ENCODE data around the gene ACTN1.
"Not testable (repeated sequence)": the region's sequence is repeated elsewhere in the genome, so short reads cannot be mapped to it uniquely, and the experiment has no call there.

Gene ACTN1

DNA sequence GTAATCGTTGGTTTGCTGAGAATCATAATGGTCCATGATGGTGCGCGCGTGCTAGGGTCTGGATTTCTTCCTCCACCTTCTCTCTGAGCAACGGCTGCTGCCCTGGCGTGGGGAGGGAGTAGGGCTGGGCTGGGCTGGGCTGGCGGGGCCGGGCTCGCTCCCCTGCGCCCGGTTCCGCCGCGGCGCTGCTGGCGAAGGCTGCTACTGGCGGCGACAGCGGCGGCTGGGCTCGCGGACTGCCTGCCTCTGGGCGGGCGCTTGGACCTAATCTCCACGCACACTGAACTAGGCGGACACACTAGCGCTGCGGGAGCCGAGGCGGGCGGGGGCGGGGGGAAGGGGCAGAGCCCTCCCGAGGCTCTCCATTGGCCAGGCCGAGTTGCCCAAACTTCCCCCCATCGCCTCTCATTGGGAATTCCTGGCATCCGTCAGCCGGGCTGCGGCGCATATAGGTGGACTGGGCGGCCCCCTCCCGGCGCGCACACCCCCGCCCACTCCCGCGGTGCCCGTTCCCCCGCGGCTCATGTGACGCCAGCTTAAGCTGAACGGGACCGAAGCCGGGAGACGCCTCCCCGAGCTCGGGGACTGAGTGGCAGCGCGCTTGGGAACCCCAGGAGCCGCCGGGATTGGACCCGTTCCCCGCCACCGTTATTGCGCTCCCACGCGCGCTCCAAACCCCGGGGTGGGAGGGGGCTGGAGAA, at the start of gene ACTN1:
Gene ACTN1, minus strand, starts transcription at position 282 of the 701 bp plus-strand sequence. Its CDS starts 246 bp downstream, at position 36.
- peak in 1 of 2 donors; percentile 49 for DNase-seq (ENCODE audit: low read depth in 1 of 2, low spot score in 1 of 2)

DNA sequence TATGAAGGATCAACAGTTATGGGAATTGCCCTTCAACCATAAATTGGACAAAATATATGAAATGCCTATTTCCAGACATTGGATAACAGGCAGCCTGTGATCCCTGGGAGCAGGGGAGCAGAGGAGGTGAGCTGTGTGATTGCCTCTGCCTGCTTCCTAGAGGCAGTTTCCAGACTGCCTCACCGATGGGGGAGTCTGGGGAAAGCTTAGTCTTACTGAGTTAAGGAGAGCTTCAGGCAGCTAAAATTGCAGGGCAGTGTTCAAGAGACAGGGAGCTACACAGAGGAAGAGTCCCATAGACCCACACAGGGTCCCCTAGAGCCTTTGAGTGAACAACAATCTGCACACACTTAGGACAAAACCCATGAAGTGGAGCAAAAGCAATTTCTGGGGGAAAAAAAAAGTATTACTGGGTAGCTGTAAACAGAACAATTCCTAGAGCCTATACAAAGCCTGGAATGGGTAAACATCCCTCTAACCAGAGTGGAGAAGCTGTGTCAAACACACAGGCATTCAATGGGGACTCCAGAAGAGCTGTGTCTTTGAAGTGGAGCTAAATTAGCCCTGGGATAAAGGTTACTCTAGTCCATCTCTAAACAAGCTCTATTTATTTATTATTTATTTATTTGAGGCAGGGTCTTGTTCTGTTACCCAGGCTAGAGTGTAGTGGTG, 48.3 kb upstream of the ACTN1 start:
- no peak for DNase-seq (ENCODE audit: low read depth in 1 of 2, low spot score in 1 of 2)

DNA sequence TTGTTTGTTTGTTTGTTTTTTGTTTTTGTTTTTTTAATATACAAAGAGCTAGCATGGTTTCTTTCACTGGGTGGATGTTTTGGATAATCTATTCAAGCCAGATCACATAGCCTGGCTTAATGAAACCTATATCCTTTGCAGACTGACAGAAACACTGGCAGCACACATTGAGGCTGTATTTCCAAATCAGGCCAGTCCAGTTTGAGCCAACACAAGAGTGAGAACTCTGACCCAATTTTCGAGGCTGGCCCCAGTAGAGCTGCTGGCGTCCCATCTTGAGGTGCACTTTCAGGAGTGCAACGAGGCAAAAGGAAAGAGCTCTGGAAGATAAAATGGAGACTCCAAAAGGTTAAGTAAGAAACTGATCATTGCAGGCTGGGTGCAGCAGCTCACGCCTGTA, 43.9 kb upstream of the ACTN1 start:
- DNase-seq (ENCODE audit: low read depth in 1 of 2, low spot score in 1 of 2) = no peak

DNA sequence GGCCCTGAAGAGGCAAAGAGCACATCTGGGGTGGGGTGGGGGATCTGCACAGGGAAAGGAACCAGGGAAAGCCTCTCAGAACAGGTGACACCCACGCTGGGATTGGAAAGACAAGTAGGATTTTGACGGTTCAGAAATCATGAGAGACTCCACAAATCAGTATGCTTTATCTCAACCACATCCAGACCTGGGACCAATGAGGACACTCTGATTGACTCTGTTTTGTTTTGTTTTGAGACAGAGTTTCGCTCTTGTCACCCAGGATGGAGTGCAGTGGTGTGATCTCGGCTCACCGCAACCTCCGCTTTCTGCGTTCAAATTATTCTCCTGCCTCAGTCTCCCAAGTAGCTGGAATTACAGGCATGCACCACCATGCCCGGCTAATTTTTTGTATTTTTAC, 43.0 kb upstream of the ACTN1 start:
- not testable (repeated sequence) for DNase-seq (ENCODE audit: low read depth in 1 of 2, low spot score in 1 of 2)

DNA sequence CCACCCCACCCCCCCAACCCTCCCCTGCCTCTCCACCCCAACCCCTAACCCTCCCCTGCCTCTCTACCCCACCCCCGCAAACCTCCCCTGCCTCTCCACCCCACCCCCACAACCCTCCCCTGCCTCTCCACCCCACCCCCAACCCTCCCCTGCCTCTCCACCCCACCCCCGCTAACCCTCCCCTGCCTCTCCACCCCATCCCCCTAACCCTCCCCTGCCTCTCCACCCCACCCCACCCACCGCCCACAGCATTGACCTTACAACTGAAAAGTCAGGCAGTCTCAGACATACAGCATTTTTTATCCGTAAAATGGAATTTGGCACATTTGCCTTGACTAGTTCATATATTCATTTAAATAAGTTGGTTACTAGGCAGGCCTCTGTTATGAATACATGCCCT, 38.6 kb upstream of the ACTN1 start:
- no peak for DNase-seq (ENCODE audit: low read depth in 1 of 2, low spot score in 1 of 2)

DNA sequence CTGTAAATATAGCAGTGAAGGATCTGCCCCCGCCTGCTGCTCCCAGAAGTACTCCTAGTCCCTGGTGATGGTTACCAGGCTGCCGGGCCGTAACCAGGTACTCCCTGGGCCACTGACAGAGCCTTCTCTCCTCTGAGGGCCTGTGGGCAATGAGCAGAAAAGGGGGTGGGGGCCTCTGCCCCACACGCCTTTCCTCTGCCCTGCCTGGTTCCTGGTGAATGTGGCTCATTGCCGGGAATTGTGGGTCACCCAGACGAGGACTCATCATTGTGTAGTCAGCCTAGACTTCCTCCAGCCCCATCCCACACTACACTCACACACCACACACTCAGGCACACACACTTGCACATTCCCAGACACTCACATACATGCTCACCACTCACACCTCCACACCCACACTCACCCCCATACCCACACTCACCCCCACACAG, 35.7 kb upstream of the ACTN1 start:
- no peak for DNase-seq (ENCODE audit: low read depth in 1 of 2, low spot score in 1 of 2)

DNA sequence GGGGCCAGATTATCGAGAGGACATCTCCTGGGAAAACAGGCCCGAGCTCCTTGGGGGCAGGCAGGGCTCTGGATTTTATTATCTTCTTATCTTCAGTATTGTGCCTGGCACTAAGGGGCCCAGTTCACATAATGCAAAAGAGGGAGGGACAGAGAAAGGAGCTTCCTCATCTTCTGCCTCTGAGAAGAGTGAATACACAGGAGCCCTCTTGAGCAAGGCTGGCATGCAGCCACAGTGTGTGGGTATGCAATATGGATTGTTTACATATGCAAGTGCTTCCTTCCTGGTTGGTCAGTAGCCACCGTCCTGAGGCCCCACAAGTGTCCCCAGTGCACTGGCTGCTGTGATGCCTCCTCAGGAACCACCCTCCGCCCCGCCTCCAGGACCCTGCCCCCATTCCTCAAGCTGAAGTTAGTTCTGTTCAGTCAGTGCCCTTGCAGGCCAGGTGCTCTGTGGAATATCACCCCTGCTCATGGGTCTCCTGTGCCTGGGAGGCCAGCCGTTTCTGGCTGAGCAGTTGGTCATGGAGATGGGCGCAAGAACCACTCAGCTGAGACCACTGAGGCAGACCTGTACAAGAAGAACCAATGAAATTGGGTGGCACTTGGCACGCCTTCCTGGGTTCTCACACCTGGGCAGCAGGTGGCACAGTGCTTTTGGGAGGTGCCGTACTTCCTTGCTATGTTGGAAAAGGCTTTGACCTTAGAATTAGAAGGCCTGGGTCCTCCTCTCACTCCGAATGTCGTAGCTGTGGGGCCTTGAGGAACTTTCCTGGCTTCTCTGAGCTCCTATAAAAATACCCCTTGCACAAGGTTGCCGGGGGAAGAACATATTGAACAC, 35.1 kb upstream of the ACTN1 start:
- no peak for DNase-seq (ENCODE audit: low read depth in 1 of 2, low spot score in 1 of 2)

DNA sequence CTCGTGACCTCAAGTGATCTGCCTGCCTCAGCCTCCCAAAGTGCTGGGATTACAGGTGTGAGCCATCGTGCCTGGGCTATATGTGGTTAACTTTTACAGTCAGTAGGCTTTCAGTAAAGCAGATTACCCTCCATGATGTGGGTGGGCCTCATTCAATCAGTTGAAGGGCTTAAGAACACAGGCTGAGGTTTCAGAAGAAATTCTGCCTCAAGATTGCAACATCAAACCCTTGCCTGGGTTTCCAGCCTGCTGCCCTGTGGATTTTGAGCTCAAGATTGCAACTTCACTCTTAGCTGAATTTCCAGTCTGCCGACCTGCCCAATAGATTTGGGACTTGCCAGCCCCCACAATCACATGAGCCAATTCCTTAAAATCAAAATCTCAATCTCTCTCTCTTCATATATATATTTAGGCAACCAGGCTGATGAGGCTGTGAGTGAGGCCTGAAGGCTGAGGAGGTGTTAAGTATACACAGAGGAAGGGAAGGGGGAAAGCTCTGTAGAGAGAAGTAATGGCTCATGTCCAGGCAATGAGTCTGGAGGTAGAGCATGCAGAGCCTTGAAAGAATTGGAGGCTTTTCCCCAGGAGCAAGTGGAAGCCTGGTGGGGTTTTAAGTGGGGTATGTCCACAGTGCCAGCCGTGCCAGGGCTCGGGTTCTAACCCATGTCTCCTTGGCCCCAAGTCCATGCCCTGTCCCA, 33.3 kb upstream of the ACTN1 start:
- no peak for DNase-seq (ENCODE audit: low read depth in 1 of 2, low spot score in 1 of 2)

DNA sequence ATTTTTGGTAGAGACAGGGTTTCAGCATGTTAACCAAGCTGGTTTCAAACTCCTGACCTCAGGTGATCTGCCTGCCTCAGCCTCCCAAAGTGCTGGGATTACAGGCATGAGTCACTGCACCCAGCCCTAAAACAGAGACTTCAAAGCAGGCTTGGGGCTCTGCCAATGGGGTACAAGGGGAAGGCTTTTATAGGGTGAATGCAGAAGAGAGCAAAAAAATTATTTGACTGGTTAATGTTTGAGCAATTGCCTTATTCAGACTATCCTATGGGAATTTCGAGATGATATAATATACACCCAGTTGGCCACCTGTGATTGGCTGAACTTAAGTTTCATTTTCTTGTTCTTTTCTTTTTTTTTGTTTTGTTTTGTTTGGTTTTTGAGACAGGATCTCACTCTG, 31.5 kb upstream of the ACTN1 start:
- no peak for DNase-seq (ENCODE audit: low read depth in 1 of 2, low spot score in 1 of 2)

DNA sequence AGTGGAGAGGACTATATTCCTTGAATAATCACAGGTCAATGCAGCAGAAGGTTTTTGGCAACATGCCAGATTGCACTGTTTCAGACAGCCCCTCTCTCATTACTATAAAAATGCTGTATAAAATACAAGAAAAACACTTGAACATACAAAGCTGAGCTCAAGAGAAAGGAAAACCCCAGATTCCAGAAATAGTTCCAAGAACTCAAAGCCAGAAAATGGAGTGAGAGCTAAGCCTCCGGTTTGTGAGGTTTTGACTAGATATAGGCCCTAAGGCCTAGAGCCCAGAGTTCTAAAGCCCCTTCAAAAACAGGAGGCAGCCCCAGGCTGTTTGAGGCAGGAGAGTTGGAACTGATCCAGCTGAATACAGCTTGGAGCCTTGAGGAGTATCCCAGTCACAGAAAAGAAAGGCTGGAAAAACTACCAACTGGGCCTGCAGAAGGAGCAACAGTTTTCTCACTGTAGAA, 29.4 kb upstream of the ACTN1 start:
- no peak for DNase-seq (ENCODE audit: low read depth in 1 of 2, low spot score in 1 of 2)

DNA sequence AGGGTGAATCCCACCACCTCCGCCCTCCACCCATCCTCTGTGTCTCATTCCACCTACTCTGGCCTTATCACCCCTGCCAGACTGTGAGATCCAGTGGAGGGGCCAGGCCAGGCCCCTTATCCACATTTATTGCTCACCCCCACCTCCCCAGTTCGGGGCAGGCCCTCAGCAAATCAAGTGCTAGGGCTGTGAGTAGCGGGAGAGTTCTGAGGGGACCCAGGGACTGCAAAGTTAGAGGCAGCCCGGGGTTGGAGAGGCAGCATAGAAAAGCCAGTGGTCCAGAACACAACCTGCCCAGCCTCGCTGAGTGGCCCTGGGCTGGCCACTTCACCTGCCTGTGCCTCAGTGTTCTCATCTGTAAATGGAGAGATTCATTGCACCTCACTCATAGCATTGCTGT, 27.2 kb upstream of the ACTN1 start:
- DNase-seq (ENCODE audit: low read depth in 1 of 2, low spot score in 1 of 2) = no peak

DNA sequence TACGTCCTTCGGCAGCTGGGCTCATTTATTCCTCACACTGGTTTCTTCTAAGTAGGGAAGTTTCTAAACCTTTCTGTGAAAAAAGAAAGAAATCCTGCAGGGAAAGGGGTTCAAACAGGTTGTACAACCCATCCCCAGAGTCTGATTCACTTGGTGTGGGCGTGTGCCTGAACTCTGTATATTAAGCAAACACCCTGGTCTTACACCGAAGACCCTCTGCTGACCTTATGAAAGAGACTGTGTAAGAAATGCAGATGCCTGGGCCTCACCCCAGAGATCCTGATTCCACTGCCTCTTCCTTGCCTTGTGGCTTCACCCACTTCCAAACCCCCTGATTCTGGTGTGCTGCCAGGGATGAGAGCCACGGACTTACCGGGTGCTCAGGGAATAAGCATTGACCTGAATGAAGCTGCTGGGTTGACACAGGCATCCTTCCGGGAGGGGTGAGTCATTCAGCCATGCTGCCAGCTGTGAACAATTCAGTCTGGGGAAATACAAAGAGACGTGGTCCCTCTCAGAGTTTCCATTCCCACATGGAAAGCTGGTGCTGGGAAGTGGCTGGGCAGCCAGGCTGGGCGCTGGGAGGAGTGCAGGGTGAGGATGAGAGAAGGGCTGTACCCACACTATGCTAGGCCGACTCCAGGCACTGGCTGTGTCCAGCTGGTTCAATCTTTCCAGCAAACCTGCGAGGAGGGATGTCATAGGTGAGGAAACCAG, 26.5 kb upstream of the ACTN1 start:
- no peak for DNase-seq (ENCODE audit: low read depth in 1 of 2, low spot score in 1 of 2)

DNA sequence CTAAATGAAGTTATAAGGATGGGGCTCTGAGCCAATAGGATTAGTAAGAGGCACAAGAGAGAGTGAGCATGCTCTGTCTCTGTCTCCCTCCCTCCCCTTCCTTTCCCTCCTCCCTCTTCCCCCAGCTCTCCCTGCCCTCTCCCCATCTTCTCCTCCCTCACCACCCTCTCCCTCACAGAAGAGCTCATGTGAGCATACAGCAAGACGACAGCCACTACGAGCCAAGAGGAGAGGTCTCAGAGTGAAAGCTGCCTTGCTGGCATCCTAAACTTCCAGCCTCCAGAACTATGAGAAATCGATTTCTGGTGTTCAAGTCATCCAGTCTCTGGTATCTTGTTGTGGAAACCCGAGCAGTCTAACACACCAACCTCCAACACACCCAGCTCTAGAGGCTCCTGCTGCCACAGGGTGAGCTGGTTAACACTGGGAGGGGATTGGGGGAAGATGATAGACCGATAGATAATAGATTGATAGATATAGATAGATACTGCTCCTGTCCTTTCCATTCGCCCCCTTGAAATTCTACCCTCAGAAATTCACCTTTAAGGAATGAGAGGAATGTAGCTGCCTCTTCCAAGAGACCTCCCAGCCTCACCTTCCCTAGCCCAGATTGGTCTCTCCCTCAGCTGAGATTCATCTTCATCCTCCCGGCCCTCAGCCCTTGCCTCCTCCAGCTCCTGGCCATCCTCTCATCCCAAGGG, 25.8 kb upstream of the ACTN1 start:
- DNase-seq (ENCODE audit: low read depth in 1 of 2, low spot score in 1 of 2) = no peak

DNA sequence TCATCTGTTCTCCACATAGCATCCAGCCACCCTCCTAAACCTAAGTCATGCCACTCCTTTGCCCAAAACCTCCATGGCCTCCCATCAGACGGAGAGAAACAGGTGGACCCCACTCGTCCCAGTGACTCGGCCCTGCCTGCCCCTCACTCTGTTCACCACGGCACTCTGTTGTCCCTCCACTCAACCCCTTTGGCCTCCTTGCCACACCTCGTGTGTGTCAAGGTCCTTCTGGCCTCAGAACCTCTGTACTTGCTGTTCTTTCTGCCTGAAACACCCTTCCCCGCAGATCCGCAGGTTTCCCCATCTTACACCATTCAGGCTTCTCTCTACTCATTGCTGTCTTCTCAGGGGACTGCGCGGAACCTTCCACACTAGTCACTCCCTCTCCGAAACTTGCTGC, 24.5 kb upstream of the ACTN1 start:
- no peak for DNase-seq (ENCODE audit: low read depth in 1 of 2, low spot score in 1 of 2)

DNA sequence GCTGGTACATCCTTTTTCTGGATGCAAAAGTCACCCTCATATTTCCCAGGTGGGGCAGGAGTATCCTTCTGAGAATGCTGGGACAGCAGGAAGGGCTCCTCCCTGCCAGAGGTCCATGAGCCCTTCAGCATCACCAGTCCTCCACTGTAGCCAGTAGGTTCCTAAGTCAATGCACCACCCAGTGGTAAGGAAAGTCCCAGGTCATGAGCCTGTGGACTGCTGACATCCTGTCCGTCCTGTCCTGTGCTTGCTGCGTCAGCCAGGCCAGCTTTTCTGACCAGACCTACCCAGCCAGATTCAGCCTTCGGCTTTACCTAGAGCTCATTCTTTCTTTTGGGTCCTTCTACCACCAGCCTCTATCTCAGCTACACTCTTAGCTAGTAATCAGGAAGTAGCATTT, 23.0 kb upstream of the ACTN1 start:
- DNase-seq (ENCODE audit: low read depth in 1 of 2, low spot score in 1 of 2) = no peak

DNA sequence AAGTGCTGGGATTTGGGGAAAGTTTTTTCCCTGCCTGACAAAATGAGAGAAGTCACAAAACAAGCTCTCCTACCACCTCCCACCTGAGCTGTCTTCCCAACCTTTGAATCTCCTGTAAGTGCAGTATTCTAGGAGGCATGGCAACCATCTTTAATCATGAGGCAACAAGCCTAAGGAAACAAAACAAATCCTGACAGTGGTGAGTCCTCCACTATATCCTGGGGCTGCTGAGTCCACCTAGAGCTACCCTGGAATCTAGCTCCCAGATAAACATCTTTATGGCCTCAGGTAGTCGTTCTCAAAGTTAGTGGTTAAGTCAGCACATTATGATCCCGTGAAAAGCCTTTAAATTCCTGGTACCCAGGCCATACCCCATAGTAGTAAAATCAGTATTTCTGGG, 22.3 kb upstream of the ACTN1 start:
- DNase-seq (ENCODE audit: low read depth in 1 of 2, low spot score in 1 of 2) = no peak

DNA sequence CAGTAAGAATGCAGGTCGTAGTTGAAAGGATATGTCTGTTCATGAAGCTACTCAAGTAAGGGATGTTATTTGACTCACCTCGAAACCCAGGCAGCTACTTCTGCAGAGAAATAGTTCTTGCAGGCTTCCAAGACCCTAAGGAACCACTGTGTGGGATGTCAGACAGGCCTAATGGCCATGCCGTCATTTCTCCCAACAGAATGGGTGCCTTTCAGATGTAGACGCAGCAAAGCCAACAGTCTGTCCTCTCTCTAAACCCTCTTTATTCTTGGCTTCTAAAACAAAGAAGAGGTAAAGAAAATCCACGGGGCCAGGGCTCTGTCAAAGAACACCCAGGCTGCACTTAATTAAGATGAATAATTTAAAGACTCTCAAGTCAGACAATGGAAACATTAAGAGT, 19.0 kb upstream of the ACTN1 start:
- no peak for DNase-seq (ENCODE audit: low read depth in 1 of 2, low spot score in 1 of 2)

DNA sequence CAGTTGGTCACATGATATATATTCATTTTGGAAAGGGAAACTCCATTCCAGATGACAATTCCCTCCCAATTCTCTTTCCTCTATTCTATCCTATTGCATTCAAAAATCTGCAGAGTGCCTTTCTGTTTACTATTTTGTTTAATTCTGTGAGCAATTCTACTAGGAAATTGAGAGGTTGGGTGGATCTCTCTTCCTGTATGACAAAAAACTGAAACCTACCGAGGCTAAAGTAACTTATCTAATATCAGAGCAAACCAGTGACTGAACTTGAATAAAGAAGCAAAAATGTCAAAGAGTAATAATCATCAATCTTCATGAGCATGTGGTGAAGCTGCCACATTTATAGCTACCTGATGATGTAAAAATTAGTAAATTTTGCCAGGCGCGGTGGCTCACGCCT, 16.6 kb upstream of the ACTN1 start:
- DNase-seq (ENCODE audit: low read depth in 1 of 2, low spot score in 1 of 2) = no peak

DNA sequence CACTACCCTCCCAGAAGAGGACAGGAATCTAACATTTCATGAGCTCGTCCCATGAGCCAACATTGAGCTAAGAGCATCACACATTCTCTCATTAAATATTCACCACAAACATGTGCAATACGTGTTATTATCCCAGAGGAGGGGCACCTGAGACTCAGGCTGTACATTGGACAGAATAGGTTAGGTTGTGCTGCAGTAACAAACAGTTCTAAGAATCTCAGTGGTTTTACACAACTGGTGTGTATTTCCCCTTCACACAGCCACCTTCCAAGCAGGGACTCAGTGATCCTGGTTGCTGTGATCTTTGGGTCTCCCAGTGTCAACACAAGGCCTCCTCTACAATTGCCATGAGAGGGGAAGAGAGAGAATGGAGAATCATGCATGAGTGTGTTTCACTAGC, 15.0 kb upstream of the ACTN1 start:
- DNase-seq (ENCODE audit: low read depth in 1 of 2, low spot score in 1 of 2) = no peak

DNA sequence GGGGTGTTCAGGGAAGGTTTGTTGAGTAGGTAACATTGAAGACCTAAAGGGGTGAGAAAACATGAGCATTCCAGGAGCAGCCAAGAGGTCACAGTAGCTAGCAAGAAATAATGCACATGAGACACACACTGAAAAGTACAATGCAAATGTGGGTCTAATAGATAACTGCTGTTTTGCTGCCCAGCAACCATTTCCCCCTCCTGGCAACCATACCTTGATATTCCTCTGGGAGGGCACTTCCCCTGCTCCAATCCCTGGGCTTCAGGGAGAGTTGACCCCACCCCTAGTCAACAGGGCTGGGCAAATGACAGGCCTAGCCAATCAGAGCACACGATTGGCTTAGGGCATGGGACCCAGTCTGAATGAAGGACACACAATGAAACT, 8.5 kb upstream of the ACTN1 start:
- DNase-seq (ENCODE audit: low read depth in 1 of 2, low spot score in 1 of 2) = no peak
